Astrocyte of the spinal cord (primary cell): ENCODE data around the gene LRRC75A.

ENCODE experiments used
- DNase-seq: peaks from one replicate; pipeline ENCODE4 v3.0.0; 2011; ENCODE audit warnings: low read depth, low spot score
- H3K4me3 ChIP-seq: 2 replicates; pipeline ENCODE4 v1.5.1; 2011; ENCODE audit warnings: low read depth, mild to moderate bottlenecking, low read length, moderate library complexity
- in situ Hi-C: cut with HindIII; loops from 2 replicates; pipeline ENCODE4 v1.10.0; 2017; ENCODE audit warnings: low sequenced_read_pairs
- TF ChIP-seq, protein P1 (sequence below): IDR thresholded peaks from 2 replicates; pipeline ENCODE4 v1.5.1; 2012; ENCODE audit warnings: low read depth, mild to moderate bottlenecking, low read length, inconsistent platforms

LRRC75A gene

DNA sequence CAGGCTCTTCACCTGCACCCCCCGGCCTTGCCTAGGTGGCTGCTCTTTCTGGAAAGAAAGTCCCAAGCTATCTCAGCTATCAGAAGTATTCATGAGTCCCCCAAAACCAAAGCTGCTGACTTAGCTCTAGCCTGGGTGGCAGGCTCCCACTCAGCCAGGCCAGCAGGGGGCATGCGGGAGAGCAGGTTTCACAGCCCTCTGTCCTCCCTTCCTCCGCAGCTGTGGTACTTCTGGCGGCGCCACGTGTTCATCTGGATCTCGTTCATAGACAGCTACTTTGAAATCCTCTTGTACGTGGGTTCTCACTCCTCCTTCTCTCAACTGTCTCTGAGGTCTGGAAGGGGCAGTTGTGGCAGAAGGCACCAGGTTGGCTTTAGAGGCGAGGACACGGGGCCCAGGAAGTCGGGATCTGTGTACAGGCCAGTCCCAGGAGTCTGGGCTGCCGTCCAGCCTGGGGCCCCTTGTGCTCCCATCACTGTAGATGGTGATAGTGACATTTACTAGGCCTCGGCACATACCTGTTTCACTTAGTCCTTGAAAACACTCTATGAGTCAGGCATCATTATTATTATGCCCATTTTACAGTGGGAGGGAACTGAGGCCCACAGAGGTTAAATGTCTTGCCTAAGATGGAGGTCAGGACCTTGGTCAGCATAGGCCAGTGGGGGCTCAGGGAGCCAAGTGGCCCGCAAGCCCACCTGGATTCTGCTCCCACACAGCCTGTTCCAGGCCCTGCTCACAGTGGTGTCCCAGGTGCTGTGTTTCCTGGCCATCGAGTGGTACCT is 63.7 kb downstream of the LRRC75A start:
- in situ Hi-C loops, result no loop called here
- no peak for DNase-seq

DNA sequence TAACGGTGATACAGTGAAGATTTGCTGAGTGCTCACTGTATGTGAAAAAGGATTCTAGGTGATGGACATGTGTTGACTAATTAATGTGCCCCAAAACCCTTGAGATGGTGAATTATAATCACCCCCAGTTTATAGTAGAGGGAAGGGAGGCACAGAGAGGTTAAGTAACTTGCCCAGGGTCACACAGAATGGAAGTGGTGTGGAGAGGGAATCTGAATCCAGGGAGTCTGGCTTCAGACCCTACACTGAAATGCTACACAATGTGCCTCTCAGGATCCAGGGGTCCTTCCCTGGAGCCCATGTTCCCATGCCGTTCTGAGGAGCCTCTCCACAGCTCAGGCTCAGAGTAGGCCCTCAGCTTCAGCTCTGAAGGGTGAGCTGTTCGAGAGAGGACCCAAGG is 65.0 kb downstream of the LRRC75A start:
- in situ Hi-C loops, result no loop called here
- DNase-seq, result no peak
- TF ChIP-seq, protein P1, sequence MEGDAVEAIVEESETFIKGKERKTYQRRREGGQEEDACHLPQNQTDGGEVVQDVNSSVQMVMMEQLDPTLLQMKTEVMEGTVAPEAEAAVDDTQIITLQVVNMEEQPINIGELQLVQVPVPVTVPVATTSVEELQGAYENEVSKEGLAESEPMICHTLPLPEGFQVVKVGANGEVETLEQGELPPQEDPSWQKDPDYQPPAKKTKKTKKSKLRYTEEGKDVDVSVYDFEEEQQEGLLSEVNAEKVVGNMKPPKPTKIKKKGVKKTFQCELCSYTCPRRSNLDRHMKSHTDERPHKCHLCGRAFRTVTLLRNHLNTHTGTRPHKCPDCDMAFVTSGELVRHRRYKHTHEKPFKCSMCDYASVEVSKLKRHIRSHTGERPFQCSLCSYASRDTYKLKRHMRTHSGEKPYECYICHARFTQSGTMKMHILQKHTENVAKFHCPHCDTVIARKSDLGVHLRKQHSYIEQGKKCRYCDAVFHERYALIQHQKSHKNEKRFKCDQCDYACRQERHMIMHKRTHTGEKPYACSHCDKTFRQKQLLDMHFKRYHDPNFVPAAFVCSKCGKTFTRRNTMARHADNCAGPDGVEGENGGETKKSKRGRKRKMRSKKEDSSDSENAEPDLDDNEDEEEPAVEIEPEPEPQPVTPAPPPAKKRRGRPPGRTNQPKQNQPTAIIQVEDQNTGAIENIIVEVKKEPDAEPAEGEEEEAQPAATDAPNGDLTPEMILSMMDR, result no peak
- no peak overlapping the region for H3K4me3 ChIP-seq

More for the DNA sequence above, 63.7 kb downstream of the LRRC75A start:
- TF ChIP-seq, protein P1, result peak; percentile 75
- no peak overlapping the region for H3K4me3 ChIP-seq

DNA sequence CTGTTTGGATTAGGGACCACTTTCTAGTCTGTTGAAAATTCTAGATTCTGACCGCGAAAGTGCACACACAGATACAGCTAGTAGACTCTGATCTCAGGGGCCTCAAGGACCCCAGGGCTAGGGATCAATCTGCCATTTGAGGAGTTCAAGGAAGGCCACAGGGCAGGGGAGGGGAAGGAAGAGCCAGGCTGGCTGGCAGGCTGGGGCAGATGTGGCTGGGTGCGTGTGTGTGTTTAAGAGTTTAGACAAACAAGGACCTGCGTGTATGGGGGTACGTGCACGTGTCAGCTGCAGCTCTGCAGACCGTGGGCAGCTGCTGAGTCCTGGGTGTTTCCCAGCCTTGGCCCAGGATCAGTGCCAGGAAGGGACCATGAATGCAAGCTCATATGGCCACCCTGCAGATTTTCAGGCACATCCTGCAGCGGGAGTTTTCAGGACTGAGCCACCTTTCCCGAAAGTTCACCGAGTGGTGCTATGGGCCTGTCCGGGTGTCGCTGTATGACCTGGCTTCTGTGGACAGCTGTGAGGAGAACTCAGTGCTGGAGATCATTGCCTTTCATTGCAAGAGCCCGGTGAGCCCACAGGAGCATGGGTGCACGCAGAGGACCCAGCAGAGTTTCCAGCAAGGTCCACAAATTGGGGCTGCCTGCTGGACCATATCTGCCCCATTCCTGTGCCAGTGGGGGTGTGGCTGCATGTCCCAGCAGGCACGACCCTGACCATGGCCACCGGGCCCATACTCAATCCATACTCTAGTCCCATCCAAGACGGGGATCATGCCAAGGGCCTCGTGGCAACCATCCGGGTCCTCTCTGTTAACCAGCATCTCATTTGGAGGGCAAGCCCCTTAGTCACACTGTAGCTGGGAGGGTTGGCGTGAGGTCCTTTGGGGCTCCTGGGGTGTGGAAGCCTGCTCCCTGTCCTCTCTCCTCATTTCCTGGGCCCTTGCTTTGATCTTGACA is 66.0 kb downstream of the LRRC75A start:
- TF ChIP-seq, protein P1, result no peak
- no peak overlapping the region for H3K4me3 ChIP-seq
- DNase-seq, result no peak
- in situ Hi-C loops, result no loop called here

DNA sequence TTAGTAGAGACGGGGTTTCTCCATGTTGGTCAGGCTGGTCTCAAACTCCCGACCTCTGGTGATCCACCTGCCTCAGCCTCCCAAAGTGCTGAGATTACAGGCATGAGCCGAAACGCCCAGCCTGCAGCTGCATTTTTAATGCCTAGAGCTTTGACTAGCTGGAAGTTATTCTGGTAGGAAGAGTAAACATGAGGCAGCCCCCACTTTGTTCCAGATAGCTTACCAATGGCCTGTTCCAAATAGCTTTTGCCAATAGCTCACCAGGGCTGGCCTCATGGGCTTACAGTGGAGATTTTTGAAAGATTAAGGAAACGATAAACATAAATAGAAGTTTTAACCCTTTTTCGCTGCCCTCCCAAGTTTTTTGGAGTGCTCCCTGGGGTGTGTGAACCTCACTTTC is 66.8 kb downstream of the LRRC75A start:
- TF ChIP-seq, protein P1, result no peak
- H3K4me3 ChIP-seq, result no peak overlapping the region
- no peak for DNase-seq
- in situ Hi-C loops, result no loop called here

DNA sequence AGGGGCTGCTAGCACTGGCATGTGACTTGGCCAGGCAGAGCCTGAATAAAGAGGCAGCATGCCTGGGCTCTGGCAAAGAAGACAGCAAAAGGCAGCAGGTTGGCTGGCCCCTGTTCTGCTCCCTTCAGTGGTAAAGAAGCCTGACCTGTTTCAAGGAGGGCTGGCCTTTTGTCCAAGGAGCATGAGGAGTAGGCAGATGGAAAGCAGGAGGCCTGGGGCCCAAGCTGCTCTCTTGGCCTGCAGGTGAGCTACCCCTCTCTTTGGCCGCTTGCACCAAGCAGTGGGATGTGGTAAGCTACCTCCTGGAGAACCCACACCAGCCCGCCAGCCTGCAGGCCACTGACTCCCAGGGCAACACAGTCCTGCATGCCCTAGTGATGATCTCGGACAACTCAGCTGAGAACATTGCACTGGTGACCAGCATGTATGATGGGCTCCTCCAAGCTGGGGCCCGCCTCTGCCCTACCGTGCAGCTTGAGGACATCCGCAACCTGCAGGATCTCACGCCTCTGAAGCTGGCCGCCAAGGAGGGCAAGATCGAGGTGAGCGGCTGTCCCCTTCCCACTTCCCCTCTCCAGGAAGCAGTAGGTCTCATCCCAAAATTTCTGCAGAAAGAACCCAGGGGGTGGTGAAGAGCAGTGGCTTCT is 68.6 kb downstream of the LRRC75A start:
- no peak for DNase-seq
- TF ChIP-seq, protein P1, result no peak
- in situ Hi-C loops, result no loop called here
- no peak overlapping the region for H3K4me3 ChIP-seq

DNA sequence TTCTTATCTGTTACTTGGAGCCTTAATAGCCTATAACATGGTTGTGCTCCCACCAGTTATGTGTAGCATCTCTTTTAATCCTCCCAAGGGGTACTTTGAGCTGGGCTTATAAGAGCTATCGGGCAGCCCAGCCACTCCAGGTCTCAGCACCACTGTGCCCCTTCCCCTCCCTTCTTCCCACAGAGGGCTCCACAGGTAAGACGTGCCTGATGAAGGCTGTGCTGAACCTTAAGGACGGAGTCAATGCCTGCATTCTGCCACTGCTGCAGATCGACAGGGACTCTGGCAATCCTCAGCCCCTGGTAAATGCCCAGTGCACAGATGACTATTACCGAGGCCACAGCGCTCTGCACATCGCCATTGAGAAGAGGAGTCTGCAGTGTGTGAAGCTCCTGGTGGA is 69.6 kb downstream of the LRRC75A start:
- no peak for DNase-seq
- TF ChIP-seq, protein P1, result no peak
- no peak overlapping the region for H3K4me3 ChIP-seq
- in situ Hi-C loops, result no loop called here
